GM19328 (cell line): Measurements from ENCODE around the gene TMEM191B.
"Not testable (repeated sequence)": the region's sequence is repeated elsewhere in the genome, so short reads cannot be mapped to it uniquely, and the experiment has no call there.

Source experiments
- ATAC-seq: cut with Tn5 transposase; IDR thresholded peaks from one replicate; pipeline ENCODE4 v1.9.1; 2021; ENCODE audit warnings: mild to moderate bottlenecking, moderate library complexity; ENCODE audit not compliant: unreplicated experiment

Gene TMEM191B

GRCh38 chr22:18554280-18555256 lies 27.0 kb downstream of the TMEM191B start:
- ATAC-seq = not testable (repeated sequence)

DNA sequence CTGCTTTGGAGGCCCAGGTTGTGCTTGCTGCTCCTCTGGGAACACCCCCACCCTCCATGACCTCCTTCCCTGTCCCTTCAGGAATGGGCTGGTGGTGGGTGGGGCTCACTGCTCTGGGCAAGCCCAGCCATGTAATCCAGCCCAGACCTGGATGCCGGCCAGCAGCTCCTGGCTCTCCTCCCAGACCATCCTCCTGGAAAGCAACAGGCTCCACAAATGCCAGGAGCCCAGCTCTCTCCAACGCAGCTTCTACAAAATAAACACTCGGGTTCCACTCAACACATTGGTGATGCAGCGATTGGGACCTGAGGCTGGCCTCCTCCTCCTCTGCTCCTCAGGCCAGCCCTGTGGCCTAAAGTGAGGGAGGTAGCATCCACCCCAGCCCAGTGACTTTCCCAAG lies 30.9 kb downstream of the TMEM191B start:
- ATAC-seq = not testable (repeated sequence)

GRCh38 chr22:18558939-18559338 lies 31.3 kb downstream of the TMEM191B start:
- not testable (repeated sequence) for ATAC-seq

DNA sequence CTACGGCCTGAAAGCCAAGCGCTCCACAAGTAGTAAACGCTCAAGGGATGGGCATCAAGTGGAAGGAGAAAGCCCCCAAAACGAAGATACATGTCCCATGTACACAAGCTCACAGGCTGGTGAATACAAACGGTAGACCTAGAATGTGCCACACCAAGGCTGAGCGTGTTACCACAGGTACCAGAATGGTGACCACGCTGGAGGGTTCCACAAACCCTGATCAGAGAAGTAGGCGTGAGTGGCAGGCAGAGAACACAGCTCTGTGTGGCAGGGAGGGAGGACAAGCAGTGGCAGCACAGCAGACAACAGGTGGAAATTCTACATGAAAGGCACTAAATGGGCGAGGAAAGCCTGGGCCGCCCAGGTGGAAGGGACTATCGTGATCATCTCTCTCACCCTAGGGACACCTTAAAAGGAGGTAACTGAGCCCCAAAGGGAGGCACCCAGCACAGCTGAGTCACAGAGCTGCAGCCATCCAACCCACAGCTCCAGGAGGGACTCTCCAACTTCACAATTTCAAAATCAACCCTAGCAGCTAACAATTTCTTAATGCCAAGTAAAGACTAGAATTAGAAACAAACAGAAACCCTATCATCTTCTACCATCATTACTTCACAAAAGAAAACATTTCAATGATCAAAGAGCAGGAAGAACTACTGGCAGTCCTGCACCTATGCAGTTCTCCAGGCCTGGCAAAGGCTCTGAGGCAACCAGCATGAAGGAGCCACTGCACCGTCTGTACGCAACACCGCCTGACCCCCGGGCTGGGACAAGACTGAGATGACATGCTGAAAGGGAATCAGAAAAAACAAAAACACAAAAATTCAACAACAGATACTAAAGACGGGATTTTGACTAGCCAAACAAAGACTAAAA lies 32.7 kb downstream of the TMEM191B start:
- ATAC-seq = not testable (repeated sequence)

DNA sequence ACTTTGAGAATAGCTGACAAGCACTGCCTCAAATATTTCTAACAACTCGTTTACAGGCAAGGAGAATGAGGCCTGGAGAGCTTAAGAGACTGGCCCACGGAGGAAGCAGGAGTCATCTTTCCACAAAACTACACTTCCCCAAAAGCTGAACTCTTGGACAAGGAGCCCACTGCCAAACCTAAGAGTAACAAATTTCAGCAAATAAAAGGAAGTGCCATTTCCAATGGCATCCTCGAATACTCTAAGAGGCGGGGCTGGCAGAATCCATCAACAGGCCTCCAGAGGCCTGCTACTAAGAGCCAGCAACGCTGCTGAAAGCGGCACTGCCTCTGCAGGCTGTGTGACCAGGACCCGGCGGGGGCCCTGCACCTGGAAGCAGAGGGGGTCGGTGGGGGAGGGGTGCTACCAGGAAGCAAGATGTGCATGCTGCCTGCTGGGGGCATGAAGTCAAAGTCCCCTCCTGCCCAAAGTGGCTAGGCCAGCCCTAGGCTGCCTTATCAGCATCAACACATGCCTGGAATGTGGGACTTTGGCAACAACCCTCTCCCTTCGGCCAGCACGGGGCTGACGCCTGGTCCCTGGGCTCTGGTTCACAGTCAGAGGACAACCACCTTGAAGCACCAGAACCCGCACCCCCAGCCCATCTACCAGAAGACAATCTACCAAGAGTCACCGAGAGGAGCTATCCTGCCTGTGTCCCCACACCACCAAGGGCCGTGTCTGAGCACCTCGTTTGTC lies 43.1 kb downstream of the TMEM191B start:
- ATAC-seq = not testable (repeated sequence)

- ATAC-seq = not testable (repeated sequence)
These were observed 46.0 kb downstream of the TMEM191B start for GRCh38 chr22:18573483-18574164.

DNA sequence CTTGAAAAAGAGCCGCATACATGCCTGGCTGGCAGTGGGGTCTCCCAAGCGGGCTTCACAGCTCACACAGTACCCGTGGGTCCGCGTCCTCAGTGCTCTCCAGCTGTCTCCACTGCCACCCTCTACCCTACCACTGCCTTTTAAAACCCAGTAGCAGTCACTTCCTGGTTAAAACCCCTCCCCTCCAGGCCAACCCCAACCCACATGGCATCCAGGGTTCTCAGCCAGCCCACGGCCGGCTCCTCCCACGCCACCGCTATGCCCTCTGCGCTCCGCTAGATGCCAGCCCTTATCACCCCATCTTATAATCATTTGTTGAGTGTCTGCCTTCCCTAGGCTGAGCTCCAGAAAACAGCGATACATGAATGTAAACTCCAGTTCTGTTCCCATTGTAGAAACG lies 47.0 kb downstream of the TMEM191B start:
- ATAC-seq = not testable (repeated sequence)

DNA sequence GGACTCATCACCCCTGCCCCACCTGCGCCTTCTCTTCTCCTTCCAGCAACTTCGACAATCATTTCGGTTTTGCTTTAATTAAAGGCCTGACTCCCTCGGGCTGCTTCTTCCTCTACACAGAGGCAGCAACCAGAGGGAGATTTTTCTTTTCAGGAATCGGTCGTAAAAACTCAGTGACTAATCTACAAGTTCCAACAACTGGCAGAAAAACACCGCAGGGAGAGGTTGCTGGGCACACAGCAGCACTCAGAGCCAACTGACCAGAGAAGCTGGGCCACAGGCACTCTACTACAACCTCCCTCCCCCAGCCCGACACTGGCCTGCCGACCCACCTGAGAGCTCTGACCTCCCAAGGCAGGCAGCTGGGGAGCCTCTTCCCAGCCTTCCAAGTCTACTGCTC lies 48.1 kb downstream of the TMEM191B start:
- ATAC-seq = not testable (repeated sequence)

DNA sequence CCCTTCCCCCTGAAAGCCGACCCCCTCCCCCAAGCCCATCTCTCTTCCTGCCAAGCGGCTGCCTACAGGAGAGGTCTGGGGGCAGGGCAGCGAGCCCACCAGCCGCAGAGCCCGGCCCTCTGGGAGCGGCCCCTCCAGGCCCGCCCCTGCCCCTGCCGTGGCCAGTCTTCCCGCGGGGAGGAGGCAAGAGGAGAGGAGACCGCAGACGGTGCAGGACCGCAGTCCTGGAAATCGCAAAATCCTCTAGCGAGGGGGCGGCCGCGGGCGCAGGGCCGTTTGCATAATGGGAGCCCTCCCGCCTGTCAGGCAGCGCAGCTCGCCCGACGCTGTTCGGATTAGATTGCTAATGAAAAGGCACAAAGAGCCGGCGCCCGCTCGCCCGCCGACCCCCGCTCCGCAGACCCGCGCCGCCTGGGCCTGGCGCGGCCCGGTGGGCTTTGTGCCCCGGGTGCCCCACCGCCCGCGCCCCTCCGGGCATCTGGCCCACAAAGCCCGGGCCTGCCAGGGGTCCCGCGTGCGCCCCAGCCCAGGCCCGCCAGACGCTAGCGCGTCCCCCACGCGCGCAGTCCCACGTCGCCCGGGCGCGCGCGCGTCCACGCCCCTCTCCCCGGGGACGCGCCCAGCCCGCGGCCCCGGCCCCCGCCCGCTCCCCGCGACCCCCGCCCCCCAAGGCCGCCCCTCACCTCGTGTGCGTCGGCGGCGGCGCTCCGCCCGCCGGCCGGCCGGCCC lies 49.7 kb downstream of the TMEM191B start:
- peak; percentile 32 for ATAC-seq

GRCh38 chr22:18577847-18578246 lies 50.2 kb downstream of the TMEM191B start:
- ATAC-seq = peak; percentile 74
